H1 (cell line): ENCODE data around the gene FAM120A. TPM values are rescaled to one million over a fixed set of nuclear protein-coding genes. Genes with fewer than 3 reads are reported as not detected.

Source experiments
- CTCF ChIA-PET: fragments of 300-600 bp; sonication (Branson Sonifier 250); formaldehyde crosslinking; loops from one replicate; lab custom pipeline; 2021; ENCODE audit not compliant: partially characterized antibody; lab: Charles Lee
- POLR2A ChIA-PET: fragments of 300-600 bp; sonication (Branson Sonifier 250); formaldehyde crosslinking; loops from one replicate; lab custom pipeline; 2021; ENCODE audit warnings: inconsistent platforms; ENCODE audit not compliant: partially characterized antibody; lab: Charles Lee
- DNase-seq, 2 experiments: peaks; one replicate each; pipeline versions ENCODE4 v3.0.0 to v3.0.0-alpha.2; 2010 to 2022; ENCODE audit warnings: low spot score in 2 of 2, low read depth in 1 of 2, mixed read lengths in 1 of 2
- FAIRE-seq: peaks from 2 replicates; lab custom pipeline; 2011; peaks lifted over from hg19 to GRCh38; lab: Jason Lieb, UNC
- H2AFZ ChIP-seq: 2 replicates; pipeline ENCODE4 v1.8.1; 2012; ENCODE audit warnings: low read length, inconsistent platforms
- H2AK5ac ChIP-seq: 2 replicates; pipeline ENCODE4 v1.6.1; 2013; ENCODE audit warnings: low read depth, low read length
- H2BK120ac ChIP-seq: replicated peaks from 2 replicates; pipeline ENCODE3; 2013; ENCODE audit warnings: low read depth, low read length, inconsistent platforms
- H2BK12ac ChIP-seq: 2 replicates; pipeline ENCODE4 v1.6.1; 2013; ENCODE audit warnings: low read depth, low read length
- H2BK15ac ChIP-seq: 2 replicates; pipeline ENCODE4 v1.6.1; 2013; ENCODE audit warnings: low read length
- H2BK20ac ChIP-seq: 2 replicates; pipeline ENCODE4 v1.6.1; 2013; ENCODE audit warnings: low read length
- H2BK5ac ChIP-seq: 2 replicates; pipeline ENCODE4 v1.6.1; 2013; ENCODE audit warnings: low read depth, low read length
- H3K14ac ChIP-seq: 2 replicates; pipeline ENCODE4 v1.6.1; 2013; ENCODE audit warnings: inconsistent platforms; ENCODE audit not compliant: insufficient read length
- H3K18ac ChIP-seq: 2 replicates; pipeline ENCODE4 v1.6.1; 2013; ENCODE audit warnings: low read length; ENCODE audit errors: extremely low read depth
- H3K23ac ChIP-seq: 2 replicates; pipeline ENCODE4 v1.6.1; 2013; ENCODE audit warnings: inconsistent platforms; ENCODE audit not compliant: insufficient read length
- H3K23me2 ChIP-seq: 2 replicates; pipeline ENCODE4 v1.6.1; 2013; ENCODE audit warnings: low read depth, low read length
- H3K27ac ChIP-seq: 2 replicates; pipeline ENCODE4 v1.6.1; 2011; ENCODE audit warnings: low read depth, low read length, inconsistent platforms
- H3K27me3 ChIP-seq, 4 experiments: replicated peaks in 1 of 4; 1 replicate in 1 of 4; 2 replicates in 3 of 4; pipeline versions ENCODE4 v1.6.1 to v1.8.1; 2011 to 2013; ENCODE audit warnings: low read length in 3 of 4, mild to moderate bottlenecking in 3 of 4, inconsistent platforms in 2 of 4, mixed read lengths in 2 of 4, moderate library complexity in 1 of 4; ENCODE audit not compliant: control insufficient read depth in 3 of 4, insufficient read depth in 3 of 4; ENCODE audit errors: extremely low read depth in 1 of 4
- H3K36me3 ChIP-seq, 4 experiments: 2 replicates each; pipeline versions ENCODE4 v1.6.1 to v1.8.1; 2011 to 2013; ENCODE audit warnings: mild to moderate bottlenecking in 4 of 4, low read length in 3 of 4, moderate library complexity in 2 of 4, control low read depth in 1 of 4, inconsistent platforms in 1 of 4; ENCODE audit not compliant: insufficient read depth in 4 of 4, control insufficient read depth in 2 of 4
- H3K4ac ChIP-seq: replicated peaks from 2 replicates; pipeline ENCODE3; 2013; ENCODE audit warnings: low read length, low read depth, mixed read lengths, inconsistent platforms; ENCODE audit not compliant: insufficient read length
- H3K4me1 ChIP-seq, 4 experiments: replicated peaks in 1 of 4; 1 replicate in 1 of 4; 2 replicates in 3 of 4; pipeline versions ENCODE4 v1.6.1 to v1.8.1; 2011 to 2013; ENCODE audit warnings: low read length in 3 of 4, inconsistent platforms in 2 of 4, mixed read lengths in 1 of 4; ENCODE audit not compliant: insufficient read depth in 4 of 4, control insufficient read depth in 3 of 4
- H3K4me2 ChIP-seq, 2 experiments: 2 replicates each; pipeline versions ENCODE4 v1.6.1 to v1.8.1; 2011 to 2013; ENCODE audit warnings: low read depth in 2 of 2, low read length in 2 of 2, control low read depth in 1 of 2, inconsistent platforms in 1 of 2, mild to moderate bottlenecking in 1 of 2; ENCODE audit not compliant: insufficient read depth in 1 of 2
- H3K4me3 ChIP-seq, 4 experiments: fragments of 200-600, 300-600 bp in 1 of 4; sonication (generic), shearing (Covaris generic), sonication (Bioruptor Twin) in 1 of 4; 2 replicates each; pipeline versions ENCODE4 v1.5.1 to v1.8.1; 2011 to 2016; ENCODE audit warnings: low read length in 4 of 4, low read depth in 3 of 4, control low read depth in 2 of 4, inconsistent platforms in 2 of 4, mild to moderate bottlenecking in 2 of 4, mixed read lengths in 1 of 4, moderate library complexity in 1 of 4; ENCODE audit not compliant: insufficient read depth in 2 of 4; ENCODE audit errors: extremely low read depth in 1 of 4
- H3K56ac ChIP-seq: replicated peaks from 2 replicates; pipeline ENCODE3; 2013; ENCODE audit warnings: low read depth, mild to moderate bottlenecking, mixed read lengths, low read length, inconsistent platforms; ENCODE audit not compliant: insufficient read length
- H3K79me1 ChIP-seq: 2 replicates; pipeline ENCODE4 v1.6.1; 2013; ENCODE audit warnings: low read depth, low read length, control low read depth
- H3K79me2 ChIP-seq, 2 experiments: 2 replicates each; pipeline versions ENCODE4 v1.6.1 to v1.8.1; 2012 to 2013; ENCODE audit warnings: low read length in 2 of 2, mild to moderate bottlenecking in 2 of 2, inconsistent platforms in 1 of 2; ENCODE audit not compliant: insufficient read depth in 2 of 2, control insufficient read depth in 1 of 2
- H3K9ac ChIP-seq, 4 experiments: replicated peaks in 1 of 4; 1 replicate in 1 of 4; 2 replicates in 3 of 4; pipeline versions ENCODE4 v1.6.1 to v1.8.1; 2011 to 2013; ENCODE audit warnings: low read depth in 3 of 4, low read length in 3 of 4, control low read depth in 2 of 4, mild to moderate bottlenecking in 2 of 4, moderate library complexity in 2 of 4, inconsistent platforms in 1 of 4; ENCODE audit errors: extremely low read depth in 1 of 4
- H3K9me3 ChIP-seq, 2 experiments: 2 replicates each; pipeline versions ENCODE4 v1.6.1 to v1.8.1; 2012 to 2013; ENCODE audit warnings: mild to moderate bottlenecking in 2 of 2, moderate library complexity in 2 of 2, control low read depth in 1 of 2, inconsistent platforms in 1 of 2, low read depth in 1 of 2, low read length in 1 of 2, mixed read lengths in 1 of 2; ENCODE audit not compliant: insufficient read depth in 2 of 2
- H4K20me1 ChIP-seq, 2 experiments: replicated peaks in 1 of 2; 2 replicates each; pipeline versions ENCODE3 to v1.8.1; 2011 to 2013; ENCODE audit warnings: inconsistent platforms in 2 of 2, low read length in 2 of 2, mild to moderate bottlenecking in 1 of 2; ENCODE audit not compliant: insufficient read depth in 2 of 2, control insufficient read depth in 1 of 2
- H4K5ac ChIP-seq: 2 replicates; pipeline ENCODE4 v1.6.1; 2013; ENCODE audit warnings: low read length, low read depth, mixed read lengths, inconsistent platforms; ENCODE audit not compliant: insufficient read length
- H4K8ac ChIP-seq: 2 replicates; pipeline ENCODE4 v1.8.0; 2013; ENCODE audit warnings: mild to moderate bottlenecking, moderate library complexity, low read length, inconsistent platforms; ENCODE audit not compliant: insufficient read depth; ENCODE audit errors: extremely low read depth
- H4K91ac ChIP-seq: replicated peaks from 2 replicates; pipeline ENCODE3; 2013; ENCODE audit warnings: low read length, mixed read lengths, inconsistent platforms; ENCODE audit not compliant: insufficient read length
- CBX5 ChIP-seq: fragments of 300-800, 300-1000 bp; sonication (generic); IDR thresholded peaks from 2 replicates; pipeline ENCODE4 v1.7.1; 2016; ENCODE audit warnings: antibody characterized with exemption, low read length, low read depth
- JUN ChIP-seq: IDR thresholded peaks from 2 replicates; pipeline ENCODE4 v1.6.1; 2011; ENCODE audit warnings: low read depth, mild to moderate bottlenecking, improper control_type of control experiment, low read length
- PHF8 ChIP-seq: fragments of 200-600 bp; sonication (generic); conservative IDR thresholded peaks from 2 replicates; pipeline ENCODE4 v1.7.1; 2012; ENCODE audit warnings: low read depth, mild to moderate bottlenecking, inconsistent platforms, low read length, moderate library complexity
- POLR2A ChIP-seq, 2 experiments: IDR thresholded peaks; 1 replicate in 1 of 2; 2 replicates in 1 of 2; pipeline ENCODE4 v1.6.1; 2011; ENCODE audit warnings: low read depth in 2 of 2, low read length in 2 of 2, mild to moderate bottlenecking in 2 of 2; ENCODE audit errors: control extremely low read depth in 1 of 2
- SP1 ChIP-seq: IDR thresholded peaks from 2 replicates; pipeline ENCODE4 v1.6.1; 2011; ENCODE audit warnings: low read depth, low read length
- TAF1 ChIP-seq: IDR thresholded peaks from 2 replicates; pipeline ENCODE4 v1.6.1; 2011; ENCODE audit warnings: mild to moderate bottlenecking, low read depth, low read length
- ZNF274 ChIP-seq: IDR thresholded peaks from 2 replicates; pipeline ENCODE4 v1.7.0; 2012; ENCODE audit warnings: low read length, borderline replicate concordance; ENCODE audit errors: extremely low read depth
- WGBS, 2 experiments: shearing (Covaris generic) in 1 of 2; methylation state at CpG; one replicate each; pipeline versions ENCODE4 v1.1.6 to v1.1.7; 2013 to 2015; ENCODE audit warnings: low lambda C conversion rate in 2 of 2, mixed read lengths in 2 of 2, inconsistent platforms in 1 of 2, low coverage in 1 of 2, missing lambda C conversion rate in 1 of 2; ENCODE audit not compliant: insufficient replicate concordance in 2 of 2, insufficient coverage in 1 of 2, insufficient read length in 1 of 2; ENCODE audit errors: extremely low coverage in 1 of 2, missing lambda C conversion rate in 1 of 2; 5-methylcytosine and 5-hydroxymethylcytosine counted together
- polyA plus RNA-seq, 7 experiments: library from polyadenylated mRNA; depleted of rRNA in 3 of 7; stranded (reverse) in 5 of 7; unstranded in 2 of 7; fragments of >200 nt in 5 of 7; fragments of 200-250 nt in 2 of 7; gene quantifications; 1 replicate in 5 of 7; 2 replicates in 1 of 7; 4 replicates in 1 of 7; pipeline versions ENCODE4 v1.2.1 to v1.2.3, GENCODE V29; 2011 to 2013; ENCODE audit warnings: missing spikeins in 2 of 7, mixed read lengths in 2 of 7
- total RNA-seq: library from RNA; stranded (reverse); fragmentation: NEBNext Ultra II Directional; extraction: Animal tissue kit (Norgen Biotek cat#: 25700); gene quantifications from 2 replicates; pipeline ENCODE4 v1.2.1, GENCODE V29; 2021

Gene FAM120A
- total and polyA plus RNA-seq, 2 of the 8 experiments (the other 6 are each of a cell fraction or from before 2014, with no cell fraction given) = 24.9 to 54.7 TPM

DNA sequence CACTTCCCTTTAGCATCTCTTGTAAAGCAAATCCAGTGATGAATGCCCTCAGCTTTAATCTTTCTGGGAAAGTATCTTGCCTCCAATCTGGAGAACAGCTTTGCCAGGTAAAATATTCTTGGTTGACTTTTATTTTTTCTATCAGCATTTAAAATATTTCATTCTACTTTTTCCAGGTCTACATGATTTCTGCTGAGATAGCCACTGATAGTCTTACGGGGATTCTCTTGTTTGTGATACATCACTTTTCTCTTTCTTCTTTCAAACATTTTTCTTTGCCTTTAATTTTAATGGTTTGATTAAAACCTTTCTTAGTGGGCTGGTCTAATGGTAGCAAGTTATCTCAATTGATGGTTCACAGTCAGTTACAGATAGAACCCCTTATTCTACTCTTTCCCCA, 33.9 kb upstream of the FAM120A start:
- H3K23me2 ChIP-seq = no peaks in the 10 kb centered on the region
- H2BK15ac ChIP-seq = no peak overlapping the region
- H3K4me3 ChIP-seq = no peak overlapping the region
- H2AK5ac ChIP-seq = no peak overlapping the region
- no peak for FAIRE-seq
- H3K23ac ChIP-seq = no peak overlapping the region
- no peak overlapping the region for H3K18ac ChIP-seq
- no peaks in the 10 kb centered on the region for H4K20me1 ChIP-seq
- no peak overlapping the region for H2AFZ ChIP-seq
- DNase-seq = no peak
- no peak overlapping the region for H3K27ac ChIP-seq
- no peak overlapping the region for H2BK5ac ChIP-seq
- H4K91ac ChIP-seq = no peak overlapping the region
- H4K5ac ChIP-seq = no peak overlapping the region
- H3K14ac ChIP-seq = no peak overlapping the region
- H3K4me1 ChIP-seq = no peaks in the 10 kb centered on the region
- H2BK12ac ChIP-seq = no peak overlapping the region
- ChIA-PET CTCF (no interaction called here), POLR2A (no interaction called here)
- H3K79me1 ChIP-seq = no peaks in the 10 kb centered on the region
- no peak overlapping the region for H2BK120ac ChIP-seq
- no peak for TF ChIP-seq TAF1
- TF ChIP-seq SP1 = no peak
- TF ChIP-seq POLR2A (IDR thresholded peaks at IDR 0.05; ENCODE audit: control extremely low read depth in 1 of 2, low read depth in 2 of 2, low read length in 2 of 2) = no peak
- no peak for TF ChIP-seq CBX5
- TF ChIP-seq PHF8 = no peak
- no peak for TF ChIP-seq JUN
- TF ChIP-seq ZNF274 = no peak
- H3K4me2 ChIP-seq = no peak overlapping the region
- no peaks in the 10 kb centered on the region for H3K79me2 ChIP-seq
- no peaks in the 10 kb centered on the region; a peak in 1 of 4 replicates for H3K9me3 ChIP-seq
- no peak overlapping the region for H2BK20ac ChIP-seq
- no peak overlapping the region for H3K9ac ChIP-seq
- WGBS, 2 experiments = 85% methylated on average over 1 of the region's 1 CpG; no CpG with 5 or more reads in 1 of the 2 experiments
- no peak overlapping the region for H3K56ac ChIP-seq
- H3K36me3 ChIP-seq = no peaks in the 10 kb centered on the region
- no peaks in the 10 kb centered on the region for H3K27me3 ChIP-seq
- no peak overlapping the region for H3K4ac ChIP-seq
- no peak overlapping the region for H4K8ac ChIP-seq
